Bone marrow (tissue), 2 donors: ENCODE measurements around the gene REC8.
"Not testable (repeated sequence)": the region's sequence is repeated elsewhere in the genome, so short reads cannot be mapped to it uniquely, and the experiment has no call there.

Experiments used
- DNase-seq, 2 donors: peaks; one replicate each; lab custom pipeline; 2025; lab: John Stamatoyannopoulos, UW

Gene REC8

DNA sequence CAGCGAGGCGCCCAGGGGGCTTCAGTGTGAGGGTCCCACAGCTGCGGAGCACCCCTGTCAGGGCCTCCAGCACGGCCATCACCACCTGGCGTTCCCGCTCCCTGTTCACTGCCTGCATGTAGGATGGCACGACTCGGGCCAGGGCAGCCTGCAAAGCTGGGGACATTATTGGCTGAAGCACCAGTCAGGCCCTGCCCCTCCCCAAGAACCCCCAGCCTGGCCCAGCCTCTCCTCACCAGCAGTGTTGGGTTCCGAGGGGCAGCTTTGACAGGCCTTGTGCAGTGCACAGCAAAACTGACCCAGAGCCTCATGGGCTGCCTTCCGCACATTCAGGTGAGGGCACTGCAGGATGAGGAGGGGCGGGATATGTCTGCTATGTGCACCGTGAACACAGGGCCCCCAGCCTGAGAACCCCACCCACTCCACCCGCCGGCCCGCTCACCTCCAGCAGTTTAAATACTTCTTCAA, 11.2 kb downstream of the REC8 start:
- DNase-seq = no peak

GRCh38 chr14:24184104-24184970, 12.5 kb downstream of the REC8 start:
- no peak for DNase-seq

DNA sequence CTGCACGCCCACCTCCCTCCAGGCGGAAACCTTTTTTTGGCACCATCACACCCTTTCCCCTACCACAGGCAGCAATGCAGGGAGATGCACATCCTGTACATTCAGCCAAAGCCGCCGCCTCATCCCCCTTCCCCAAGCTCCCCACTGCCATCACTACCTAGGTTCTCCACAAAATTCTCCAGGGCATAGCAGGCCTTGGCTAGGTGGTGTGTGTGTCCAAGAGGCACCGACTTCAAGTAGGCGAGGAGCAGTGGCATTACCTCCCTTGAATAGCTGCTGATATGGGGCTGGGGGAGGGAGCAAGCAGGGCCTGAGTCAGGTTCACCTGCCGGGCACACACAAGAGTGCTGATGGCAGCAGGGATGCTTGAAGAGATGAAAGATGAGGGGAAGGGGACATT, 13.1 kb downstream of the REC8 start:
- DNase-seq = no peak

- no peak for DNase-seq
Observed at GRCh38 chr14:24185741-24186140, 13.9 kb downstream of the REC8 start.

- DNase-seq = no peak
Observed at GRCh38 chr14:24186831-24187538, 15.1 kb downstream of the REC8 start.

- no peak for DNase-seq
Observed at GRCh38 chr14:24187539-24187915, 15.6 kb downstream of the REC8 start.

- peak; percentile 76 to 92 for DNase-seq
Observed at GRCh38 chr14:24188251-24189058, 16.6 kb downstream of the REC8 start, which contains the start of gene IPO4. IPO4 (minus strand) TSS chr14:24188816; CDS start chr14:24188787, 29 bp downstream.

DNA sequence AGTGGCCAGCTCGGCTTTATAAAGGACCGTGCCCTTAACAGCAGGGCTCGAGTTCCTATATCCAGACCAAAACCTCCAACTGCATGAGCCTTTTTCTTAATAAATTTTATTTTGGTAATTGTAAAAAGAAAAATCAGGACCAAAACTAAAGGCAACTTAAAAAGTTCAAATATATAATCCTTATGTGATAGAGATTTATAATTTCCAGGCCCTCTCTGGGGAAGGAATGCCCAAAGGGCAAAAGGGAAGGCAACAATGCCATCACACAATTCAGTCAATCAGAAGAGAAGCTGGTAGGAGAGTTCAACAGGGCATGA, 17.1 kb downstream of the REC8 start:
- DNase-seq = no peak

DNA sequence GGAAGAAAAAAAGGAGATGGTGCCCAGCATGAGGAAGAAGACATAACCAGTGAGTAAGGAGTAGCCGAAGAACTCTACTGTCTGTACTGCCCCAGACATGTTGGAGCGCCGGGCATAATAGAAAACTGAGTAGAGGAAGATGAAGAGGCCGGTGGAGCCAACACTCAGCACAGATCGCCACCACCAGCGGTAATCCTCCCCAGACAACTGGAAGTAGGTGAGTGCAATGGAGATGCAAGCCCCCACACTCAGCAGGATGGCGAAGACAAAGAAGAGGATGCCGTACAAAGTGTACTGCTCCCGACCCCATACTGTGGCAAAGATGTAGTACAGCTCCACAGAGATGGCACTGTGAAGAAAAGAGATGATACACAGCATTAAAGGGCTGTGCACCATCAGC, 17.6 kb downstream of the REC8 start:
- DNase-seq = no peak

DNA sequence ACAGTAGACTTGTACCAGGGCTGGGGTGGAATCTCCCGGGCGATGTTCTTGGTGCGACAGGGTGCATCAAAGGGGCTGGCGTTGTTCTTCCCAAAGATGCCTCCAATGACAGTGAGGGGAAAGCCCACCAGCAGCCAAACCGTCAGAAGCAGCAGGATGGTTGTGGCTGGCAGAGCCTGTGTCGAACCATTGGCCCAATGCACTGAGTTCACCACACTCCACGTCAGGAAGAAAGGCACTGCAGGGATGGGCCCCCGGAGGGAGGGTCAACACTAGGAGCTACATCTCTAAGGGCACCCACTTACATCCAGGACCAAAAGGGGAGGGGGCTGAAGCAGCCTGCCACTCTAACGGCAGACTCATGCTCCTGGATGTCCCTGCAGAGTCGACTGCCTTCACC, 18.5 kb downstream of the REC8 start:
- no peak for DNase-seq

DNA sequence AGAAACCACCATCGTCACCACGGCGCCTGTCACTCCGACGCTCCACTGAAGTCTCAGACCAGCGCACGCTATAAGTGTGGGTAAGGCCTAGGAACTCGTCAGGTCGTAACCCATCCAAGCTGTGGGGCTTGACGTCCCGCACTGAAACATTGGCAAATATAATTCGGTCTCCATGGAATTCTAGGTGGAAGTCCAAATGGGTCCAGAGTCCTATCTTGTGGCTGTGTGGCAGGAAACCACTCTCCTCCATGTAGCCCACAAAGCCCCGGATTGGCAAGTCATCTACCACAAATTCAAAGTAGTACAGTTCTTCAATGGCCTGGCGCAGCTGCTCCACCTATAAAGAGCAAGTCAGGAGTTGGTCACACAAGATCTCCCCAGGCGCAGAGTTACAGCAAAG, 21.1 kb downstream of the REC8 start:
- DNase-seq = no peak

DNA sequence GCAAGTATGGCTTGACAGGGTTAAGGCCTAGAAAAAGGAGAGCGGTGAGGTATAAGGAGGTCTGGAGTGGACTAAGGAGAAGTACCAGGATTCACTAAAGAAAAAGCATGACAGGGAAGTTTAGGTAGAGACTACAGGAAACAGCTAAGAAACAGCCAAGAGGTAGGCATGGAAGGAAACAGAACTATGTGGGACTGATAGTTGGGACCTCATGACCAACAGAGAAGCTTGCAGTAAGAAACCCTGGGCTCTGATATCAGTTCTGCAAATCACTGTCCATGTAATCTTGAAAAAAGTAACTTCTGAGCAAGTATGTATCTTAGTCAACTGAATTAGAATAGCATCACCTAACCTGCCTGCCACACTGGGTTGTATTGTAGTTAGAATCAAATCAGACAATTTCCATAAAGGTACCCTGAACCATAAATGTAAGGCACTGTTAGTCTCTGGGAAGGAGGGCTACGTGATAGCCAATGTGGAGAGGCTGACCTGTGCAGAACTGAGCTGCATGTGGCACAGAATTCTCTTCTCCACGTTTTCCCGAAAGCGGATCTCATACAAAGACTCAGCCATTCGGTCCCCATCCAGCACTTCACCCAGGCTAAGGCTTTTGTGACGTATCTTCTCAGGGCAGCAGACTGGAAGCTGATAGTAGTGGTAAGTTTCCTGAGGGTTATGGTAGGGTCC, 22.4 kb downstream of the REC8 start:
- no peak for DNase-seq

DNA sequence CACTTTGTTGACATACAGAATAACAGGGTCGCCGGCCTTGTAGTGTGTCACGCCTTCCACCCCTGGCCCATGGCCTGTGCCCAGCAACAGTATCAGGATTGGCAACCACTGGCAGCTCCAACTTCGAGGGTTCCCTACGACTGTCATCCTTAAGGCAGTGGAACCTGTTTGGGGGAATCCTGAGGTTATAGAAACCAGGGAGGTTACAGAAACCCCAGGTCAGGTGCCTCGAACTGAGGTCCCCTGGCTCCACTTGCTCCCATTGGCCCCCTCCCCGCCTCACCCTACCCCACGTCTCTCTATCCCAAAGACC, 22.9 kb downstream of the REC8 start:
- no peak for DNase-seq

- DNase-seq = peak; percentile 81 to 84
Observed at GRCh38 chr14:24195186-24196070, 23.5 kb downstream of the REC8 start, which contains the start of gene TM9SF1. TM9SF1 (minus strand) TSS chr14:24195441; CDS start chr14:24195019, 422 bp downstream.

DNA sequence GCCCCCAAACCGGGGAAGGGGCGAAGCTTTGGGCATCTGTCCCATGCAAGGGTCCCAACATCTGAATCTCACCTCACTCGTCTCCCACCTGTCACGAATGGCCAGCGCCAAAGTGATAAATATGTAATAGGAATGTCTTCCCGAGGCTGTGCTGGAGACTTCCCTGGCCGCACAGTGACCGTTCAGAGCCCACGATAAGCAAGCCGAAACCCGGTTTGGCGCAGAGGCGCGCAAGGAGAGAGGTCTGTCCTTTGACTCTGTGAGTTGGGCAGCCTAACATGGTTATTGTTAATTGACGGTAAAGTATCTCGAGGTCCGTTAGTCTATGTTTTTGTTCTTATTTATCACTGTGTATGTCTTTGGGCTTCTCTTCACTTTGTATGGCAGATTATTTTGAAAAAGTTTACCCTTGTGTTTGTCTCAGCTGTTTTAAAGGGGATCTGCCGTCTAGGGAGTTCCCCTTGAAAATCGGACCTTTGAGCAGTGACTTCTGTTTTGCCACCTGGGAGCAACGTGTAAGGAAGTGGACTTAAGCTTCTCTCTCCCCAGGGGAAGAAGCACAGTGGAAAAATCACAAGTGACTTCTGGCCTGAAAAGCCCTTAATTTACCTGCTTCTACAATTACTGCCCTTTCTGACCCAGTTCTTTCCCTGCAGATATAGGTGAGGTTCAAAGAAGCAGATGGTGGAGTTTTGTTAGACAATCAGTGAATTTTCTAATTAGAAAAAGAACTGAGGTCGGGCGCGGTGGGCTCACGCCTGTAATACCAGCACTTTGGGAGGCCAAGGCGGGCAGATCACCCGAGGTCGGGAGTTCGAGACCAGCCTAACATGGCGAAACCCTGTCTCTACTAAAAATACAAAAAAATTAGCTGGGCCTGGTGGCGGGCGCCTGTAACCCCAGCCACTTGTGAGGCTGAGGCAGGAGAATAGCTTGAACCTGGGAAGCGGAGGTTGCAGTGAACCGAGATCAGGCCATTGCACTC, 24.5 kb downstream of the REC8 start:
- DNase-seq = no peak

- no peak for DNase-seq
Observed at GRCh38 chr14:24197056-24197450, 25.2 kb downstream of the REC8 start.

- DNase-seq = no peak
Observed at GRCh38 chr14:24198814-24199524, 27.1 kb downstream of the REC8 start.

DNA sequence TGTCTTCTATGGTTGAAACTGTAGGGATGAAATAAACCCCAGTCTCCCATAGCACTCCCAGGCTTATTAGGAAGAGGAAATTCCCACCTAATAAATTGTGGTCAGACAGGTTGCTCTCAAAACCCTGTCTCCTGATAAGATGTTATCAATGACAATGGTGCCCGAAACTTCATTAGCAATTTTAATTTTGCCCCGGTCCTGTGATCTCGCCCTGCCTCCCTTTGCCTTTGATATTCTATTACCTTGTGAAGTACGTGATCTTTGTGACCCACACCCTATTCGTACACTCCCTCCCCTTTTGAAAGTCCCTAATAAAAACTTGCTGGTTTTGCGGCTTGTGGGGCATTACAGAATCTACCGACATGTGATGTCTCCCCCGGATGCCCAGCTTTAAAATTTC, 30.7 kb downstream of the REC8 start:
- DNase-seq = not testable (repeated sequence)

GRCh38 chr14:24203249-24203886, 31.5 kb downstream of the REC8 start:
- DNase-seq = not testable (repeated sequence)
